Measurements from ENCODE around the gene ADAP1. TPM values are rescaled to one million over a fixed set of nuclear protein-coding genes. Genes with fewer than 3 reads are reported as not detected.

ADAP1 gene, protein sequence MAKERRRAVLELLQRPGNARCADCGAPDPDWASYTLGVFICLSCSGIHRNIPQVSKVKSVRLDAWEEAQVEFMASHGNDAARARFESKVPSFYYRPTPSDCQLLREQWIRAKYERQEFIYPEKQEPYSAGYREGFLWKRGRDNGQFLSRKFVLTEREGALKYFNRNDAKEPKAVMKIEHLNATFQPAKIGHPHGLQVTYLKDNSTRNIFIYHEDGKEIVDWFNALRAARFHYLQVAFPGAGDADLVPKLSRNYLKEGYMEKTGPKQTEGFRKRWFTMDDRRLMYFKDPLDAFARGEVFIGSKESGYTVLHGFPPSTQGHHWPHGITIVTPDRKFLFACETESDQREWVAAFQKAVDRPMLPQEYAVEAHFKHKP
- 10 to 100 TPM; 14.1 to 14.4 TPM for total RNA-seq

DNA sequence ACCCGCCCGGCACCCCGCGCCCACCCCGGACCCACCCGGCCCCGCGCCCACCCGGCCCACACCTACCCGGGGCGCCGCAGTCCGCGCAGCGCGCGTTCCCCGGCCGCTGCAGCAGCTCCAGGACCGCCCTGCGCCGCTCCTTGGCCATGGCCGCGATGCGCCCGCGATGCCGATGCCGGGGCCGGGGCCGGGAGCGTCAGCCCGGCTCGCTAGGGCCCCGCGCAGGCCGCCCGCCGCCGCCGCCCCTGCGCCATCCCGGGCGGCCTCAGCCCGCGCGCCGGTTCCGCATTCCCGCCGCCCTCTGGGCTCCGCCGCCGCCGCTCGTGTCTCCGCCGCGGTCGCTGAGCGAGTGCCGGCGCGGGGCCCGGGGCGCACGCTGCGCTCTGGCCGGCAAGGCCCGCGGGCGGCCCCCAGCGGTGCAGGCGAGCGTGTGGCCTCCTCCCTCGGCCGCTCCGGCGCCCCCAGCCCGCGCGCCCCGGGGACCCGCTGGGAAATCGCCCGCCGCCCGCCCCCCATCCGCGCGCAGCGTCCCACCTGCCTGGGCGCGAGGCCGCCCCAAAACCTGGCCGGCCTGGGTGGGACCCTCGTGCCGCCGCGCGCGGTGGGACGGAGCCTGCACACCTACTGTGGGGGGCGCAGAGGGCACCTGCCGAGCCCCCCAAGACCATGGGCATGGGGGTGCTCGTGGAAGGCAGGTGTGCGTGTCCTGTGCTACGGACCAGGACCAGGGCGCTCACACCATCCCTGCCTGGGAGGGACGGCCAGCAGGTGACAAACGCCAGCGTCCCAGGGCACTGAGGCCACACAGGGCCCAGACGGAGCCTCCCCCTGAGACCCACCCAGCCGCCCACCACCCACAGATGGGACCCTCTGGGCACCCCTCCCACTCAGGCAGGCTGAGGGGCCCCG lies at the start of gene ADAP1:
Gene ADAP1, minus strand, starts transcription at position 351 of the 909 bp plus-strand sequence. Its CDS starts 203 bp downstream, at position 148.

DNA sequence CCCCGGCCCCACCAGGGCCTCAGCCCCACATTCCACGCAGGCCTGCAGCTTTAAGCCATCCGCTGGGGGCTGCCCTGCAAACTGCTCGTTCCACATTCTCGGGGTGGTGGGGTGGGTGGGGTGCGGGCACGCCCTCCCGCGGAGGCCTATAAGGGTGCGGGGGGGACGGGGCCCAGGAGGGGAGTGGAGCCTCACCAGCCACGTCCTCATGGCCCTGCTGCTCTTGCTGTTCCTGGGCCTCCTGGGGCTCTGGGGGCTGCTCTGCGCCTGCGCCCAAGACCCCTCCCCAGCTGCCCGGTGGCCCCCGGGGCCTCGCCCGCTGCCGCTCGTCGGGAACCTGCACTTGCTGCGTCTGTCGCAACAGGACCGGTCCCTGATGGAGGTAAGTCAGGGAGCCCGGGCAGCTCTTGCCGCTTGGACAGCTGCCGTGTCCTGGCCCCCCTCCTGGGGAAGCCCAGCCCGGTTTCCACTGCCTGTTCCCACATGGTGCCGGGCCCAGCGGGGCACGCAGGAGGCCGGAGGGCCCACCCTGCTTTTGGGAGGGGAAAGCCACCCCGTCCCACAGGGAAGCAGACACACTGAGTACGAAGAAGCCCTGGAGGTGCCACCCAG lies 28.6 kb upstream of the ADAP1 start, which contains the start of gene CYP2W1:
Gene CYP2W1, plus strand, starts transcription at position 178 of the 612 bp plus-strand sequence. Its CDS starts 31 bp downstream, at position 209.

DNA sequence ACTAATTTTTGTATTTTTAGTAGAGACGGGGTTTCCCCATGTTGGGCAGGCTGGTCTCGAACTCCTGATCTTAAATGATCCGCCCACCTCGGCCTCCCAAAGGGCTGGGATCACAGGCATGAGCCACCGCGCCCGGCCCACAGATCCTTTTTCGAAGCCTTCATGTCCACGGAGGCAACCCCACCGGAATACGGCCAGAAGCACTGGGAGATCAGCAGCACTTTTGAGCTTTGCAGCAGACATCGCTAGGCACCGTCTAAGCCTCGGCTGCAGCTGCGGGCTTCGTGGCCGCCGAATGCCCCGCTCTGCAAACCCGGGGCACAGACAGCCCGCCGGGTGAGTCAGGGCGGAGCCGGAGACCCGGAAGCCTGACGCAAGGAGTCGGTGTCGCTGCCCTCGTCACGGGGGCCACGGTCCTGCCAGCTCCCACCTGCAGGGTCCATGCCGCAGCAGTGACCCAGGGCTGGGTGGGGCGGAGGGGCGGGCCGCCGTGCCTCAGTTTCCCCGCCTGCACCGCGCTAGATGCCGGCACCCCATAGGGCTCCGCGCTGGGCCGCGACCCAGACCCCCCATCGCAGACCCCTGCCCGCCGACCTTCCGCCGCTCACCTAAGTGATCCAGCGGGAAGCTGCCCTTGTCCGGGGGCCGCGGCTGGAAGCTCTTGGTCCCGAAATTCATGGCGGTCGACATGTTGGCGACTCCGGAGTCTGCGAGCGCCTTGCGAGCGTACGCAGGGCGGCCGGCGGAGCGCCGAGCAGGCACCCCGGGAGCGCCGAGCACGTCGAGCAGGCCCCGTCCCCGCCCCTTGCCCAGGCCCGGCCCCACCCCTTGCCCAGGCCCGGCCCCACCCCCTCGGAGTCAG lies 20.6 kb upstream of the ADAP1 start, which contains the start of gene COX19:
Gene COX19, minus strand, starts transcription at position 730 of the 862 bp plus-strand sequence. Its CDS starts 40 bp downstream, at position 690.

DNA sequence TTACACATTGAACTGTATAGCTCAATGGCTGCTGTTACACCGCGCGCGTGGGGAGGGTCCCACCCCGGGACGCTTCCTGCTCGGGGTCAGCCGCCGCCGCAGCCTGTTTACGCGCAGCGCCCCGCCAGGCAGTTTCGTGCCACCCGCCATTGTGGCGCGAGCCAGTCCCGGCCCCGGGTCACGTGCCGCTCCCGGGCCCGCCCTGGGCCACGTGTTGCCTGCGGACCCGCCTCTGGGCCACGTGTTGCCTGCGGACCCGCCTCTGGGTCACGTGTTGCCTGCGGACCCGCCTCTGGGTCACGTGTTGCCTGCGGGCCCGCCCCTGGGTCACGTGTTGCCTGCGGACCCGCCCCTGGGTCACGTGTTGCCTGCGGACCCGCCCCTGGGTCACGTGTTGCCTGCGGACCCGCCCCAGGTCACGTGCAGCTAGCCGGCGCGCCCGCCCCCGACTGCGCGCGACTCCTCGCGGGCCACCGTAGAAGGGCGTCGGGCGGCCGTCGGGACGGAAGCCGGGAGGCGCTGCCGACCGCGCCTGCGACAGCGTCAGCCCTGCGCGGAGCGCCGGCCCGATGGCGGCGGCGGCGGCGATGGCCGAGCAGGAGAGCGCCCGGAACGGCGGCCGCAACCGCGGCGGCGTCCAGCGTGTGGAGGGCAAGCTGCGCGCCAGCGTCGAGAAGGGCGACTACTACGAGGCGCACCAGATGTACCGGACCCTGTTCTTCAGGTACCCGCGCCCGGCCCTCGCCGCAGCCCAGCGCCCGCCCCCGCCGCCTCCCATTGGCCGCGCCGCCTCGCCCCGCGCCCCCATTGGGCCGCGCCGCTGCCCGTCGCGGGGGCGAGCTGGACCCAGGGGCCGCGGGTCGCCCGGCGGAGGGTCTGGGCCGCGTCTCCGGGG lies 78.2 kb downstream of the ADAP1 start, which contains the start of gene GET4:
Gene GET4, plus strand, starts transcription at position 478 of the 895 bp plus-strand sequence. Its CDS starts 92 bp downstream, at position 570.

Other genes starting within 250 kb of the ADAP1 start
- 10 to 100 TPM; 19.7 to 21.9 TPM for gene DNAAF5, start 228.0 kb downstream of the ADAP1 start, total RNA-seq
- gene PRKAR1B, start 227.4 kb downstream of the ADAP1 start, total RNA-seq = 10 to 100 TPM; 27.1 to 28.1 TPM
- 10 to 100 TPM; 81.1 to 85.7 TPM for gene SUN1, start 122.2 kb downstream of the ADAP1 start, total RNA-seq
- 10 to 100 TPM; 39.9 to 41.9 TPM for gene GET4, start 78.1 kb downstream of the ADAP1 start, total RNA-seq
- 10 to 100 TPM; 18.6 to 19.2 TPM for gene COX19, start 20.9 kb upstream of the ADAP1 start, total RNA-seq
- not detected for gene CYP2W1, start 28.5 kb upstream of the ADAP1 start, total RNA-seq
- 1 to 10 TPM; 8.7 to 9.8 TPM for gene GPR146, start 89.9 kb upstream of the ADAP1 start, total RNA-seq
- under 1 TPM; 0.10 to 0.22 TPM for gene GPER1, start 133.4 kb upstream of the ADAP1 start, total RNA-seq
- gene ZFAND2A, start 205.5 kb upstream of the ADAP1 start, total RNA-seq = 10 to 100 TPM; 26.2 to 26.7 TPM